ENCODE measurements around the gene DMRTC2. TPM values are rescaled to one million over a fixed set of nuclear protein-coding genes. Genes with fewer than 3 reads are reported as not detected.

The DMRTC2 gene
- total RNA-seq, 1 donor from 2014 or later = not detected

- H3K27ac ChIP-seq (replicated peaks) = no peak overlapping the region
- no peaks in the 10 kb centered on the region for H3K36me3 ChIP-seq
- H3K4me1 ChIP-seq = no peaks in the 10 kb centered on the region
- no peak for DNase-seq
- H3K4me3 ChIP-seq = no peak overlapping the region
- no peak for TF ChIP-seq CTCF (IDR thresholded peaks at IDR 0.05; ENCODE audit: borderline replicate concordance)
- intact Hi-C loops (cut with micrococcal nuclease) = no loop called here
- no peaks in the 10 kb centered on the region for H3K9me3 ChIP-seq (replicated peaks)
- H3K27me3 ChIP-seq (ENCODE audit: low read depth) = peaks cover 80% of the 10 kb centered on the region
Observed at GRCh38 chr19:41845051-41845590, 279 bp downstream of the DMRTC2 start.

- no peak for DNase-seq
- Histone ChIP-seq H3K36me3 (no peaks in the 10 kb centered on the region), H3K27me3 (ENCODE audit: low read depth) (peaks cover 77% of the 10 kb centered on the region), H3K27ac (replicated peaks) (no peak overlapping the region), H3K4me1 (no peaks in the 10 kb centered on the region), H3K4me3 (no peak overlapping the region), H3K9me3 (replicated peaks) (no peaks in the 10 kb centered on the region)
- TF ChIP-seq CTCF (IDR thresholded peaks at IDR 0.05; ENCODE audit: borderline replicate concordance) = no peak
- intact Hi-C loops (cut with micrococcal nuclease) = no loop called here
Observed at GRCh38 chr19:41847351-41848105, 2.7 kb downstream of the DMRTC2 start.

GRCh38 chr19:41848666-41849065, 3.8 kb downstream of the DMRTC2 start:
- no peak for TF ChIP-seq CTCF (IDR thresholded peaks at IDR 0.05; ENCODE audit: borderline replicate concordance)
- intact Hi-C loops (cut with micrococcal nuclease) = no loop called here
- no peaks in the 10 kb centered on the region for H3K36me3 ChIP-seq
- H3K9me3 ChIP-seq (replicated peaks) = no peaks in the 10 kb centered on the region
- no peak for DNase-seq
- no peaks in the 10 kb centered on the region for H3K4me1 ChIP-seq
- no peak overlapping the region for H3K4me3 ChIP-seq
- H3K27ac ChIP-seq (replicated peaks) = no peak overlapping the region
- peaks cover 77% of the 10 kb centered on the region for H3K27me3 ChIP-seq (ENCODE audit: low read depth)

GRCh38 chr19:41849067-41849466, 4.2 kb downstream of the DMRTC2 start:
- intact Hi-C loops (cut with micrococcal nuclease) = no loop called here

GRCh38 chr19:41850381-41850780, 5.5 kb downstream of the DMRTC2 start:
- no peaks in the 10 kb centered on the region for H3K36me3 ChIP-seq
- DNase-seq = no peak
- H3K27ac ChIP-seq (replicated peaks) = no peak overlapping the region
- peaks cover 73% of the 10 kb centered on the region for H3K27me3 ChIP-seq (ENCODE audit: low read depth)
- H3K9me3 ChIP-seq (replicated peaks) = no peaks in the 10 kb centered on the region
- H3K4me3 ChIP-seq = no peak overlapping the region
- no peak for TF ChIP-seq CTCF (IDR thresholded peaks at IDR 0.05; ENCODE audit: borderline replicate concordance)
- intact Hi-C loops (cut with micrococcal nuclease) = no loop called here
- no peaks in the 10 kb centered on the region for H3K4me1 ChIP-seq

More at GRCh38 chr19:41849067-41849466, 4.2 kb downstream of the DMRTC2 start:
- no peak for TF ChIP-seq CTCF (IDR thresholded peaks at IDR 0.05; ENCODE audit: borderline replicate concordance)
- DNase-seq = no peak
- no peaks in the 10 kb centered on the region for H3K36me3 ChIP-seq
- no peak overlapping the region for H3K4me3 ChIP-seq
- H3K4me1 ChIP-seq = no peaks in the 10 kb centered on the region
- H3K27ac ChIP-seq (replicated peaks) = no peak overlapping the region
- no peaks in the 10 kb centered on the region for H3K9me3 ChIP-seq (replicated peaks)
- H3K27me3 ChIP-seq (ENCODE audit: low read depth) = peaks cover 77% of the 10 kb centered on the region
